OCI-LY7 (cell line): Measurements from ENCODE around the gene LDAH. TPM values are rescaled to one million over a fixed set of nuclear protein-coding genes. Genes with fewer than 3 reads are reported as not detected.

Experiments used
- BruUV-seq: library from RNA; stranded (reverse); fragments of 400-500 nt; replicated peaks from 2 replicates; lab custom pipeline; 2021; lab: Mats Ljungman, UMichigan
- CTCF ChIA-PET: fragments of 300-600 bp; sonication (Branson Sonifier 250); formaldehyde crosslinking; loops from one replicate; lab custom pipeline; 2022; ENCODE audit warnings: antibody characterized with exemption; ENCODE audit not compliant: unreplicated experiment; lab: Charles Lee
- POLR2A ChIA-PET: fragments of 300-600 bp; sonication (Branson Sonifier 250); formaldehyde crosslinking; loops from one replicate; lab custom pipeline; 2022; ENCODE audit warnings: antibody characterized with exemption; lab: Charles Lee
- DNase-seq: peaks from one replicate; pipeline ENCODE4 v3.0.0-alpha.2; 2015; ENCODE audit warnings: low spot score
- H2AFZ ChIP-seq: fragments of 200-600 bp; sonication (generic), shearing (Covaris generic); 2 replicates; pipeline ENCODE4 v1.6.1; 2014; ENCODE audit warnings: mild to moderate bottlenecking, antibody characterized with exemption, low read length, moderate library complexity
- H3K27ac ChIP-seq: fragments of 200-600 bp; sonication (generic); 2 replicates; pipeline ENCODE4 v1.5.1; 2014; ENCODE audit warnings: mixed run types, low read depth, mild to moderate bottlenecking, moderate library complexity, low read length, inconsistent platforms; ENCODE audit not compliant: poor library complexity, severe bottlenecking
- H3K36me3 ChIP-seq: fragments of 200-600 bp; sonication (generic); 2 replicates; pipeline ENCODE4 v1.6.1; 2014; ENCODE audit warnings: mild to moderate bottlenecking, antibody characterized with exemption, low read length, moderate library complexity, mixed read lengths; ENCODE audit not compliant: insufficient read depth
- H3K4me1 ChIP-seq: fragments of 200-600 bp; sonication (generic); 2 replicates; pipeline ENCODE4 v1.5.1; 2014; ENCODE audit warnings: mild to moderate bottlenecking, low read length; ENCODE audit not compliant: insufficient read depth, poor library complexity, severe bottlenecking
- H3K4me2 ChIP-seq: fragments of 200-600 bp; sonication (generic); 2 replicates; pipeline ENCODE4 v1.6.1; 2014; ENCODE audit warnings: mild to moderate bottlenecking, low read length
- H3K4me3 ChIP-seq: fragments of 200-600 bp; sonication (generic); 2 replicates; pipeline ENCODE4 v1.5.1; 2014; ENCODE audit warnings: mild to moderate bottlenecking, low read depth, low read length; ENCODE audit not compliant: poor library complexity, severe bottlenecking
- H3K79me2 ChIP-seq: fragments of 200-600 bp; sonication (generic); 2 replicates; pipeline ENCODE4 v1.6.1; 2016; ENCODE audit warnings: low read depth, mild to moderate bottlenecking, low read length, moderate library complexity, mixed read lengths; ENCODE audit not compliant: insufficient read depth
- H3K9me2 ChIP-seq: fragments of 200-600 bp; sonication (generic); 2 replicates; pipeline ENCODE4 v1.6.1; 2016; ENCODE audit warnings: mild to moderate bottlenecking, low read length, mixed read lengths; ENCODE audit not compliant: insufficient read depth
- H3K9me3 ChIP-seq: fragments of 200-600 bp; sonication (generic); 2 replicates; pipeline ENCODE4 v1.6.1; 2014; ENCODE audit warnings: mild to moderate bottlenecking, mixed run types, low read length, mixed read lengths
- H4K20me1 ChIP-seq: fragments of 200-600 bp; sonication (generic); 2 replicates; pipeline ENCODE4 v1.6.1; 2014; ENCODE audit warnings: mild to moderate bottlenecking, antibody characterized with exemption, low read length, moderate library complexity, mixed read lengths; ENCODE audit not compliant: insufficient read depth
- CTCF ChIP-seq: fragments of 200-600 bp; sonication (generic); conservative IDR thresholded peaks from 2 replicates; pipeline ENCODE4 v1.5.1; 2014; ENCODE audit warnings: mild to moderate bottlenecking, antibody characterized with exemption, low read length, moderate library complexity, mixed read lengths
- EZH2phosphoT487 ChIP-seq: fragments of 200-600 bp; sonication (generic); IDR thresholded peaks from 2 replicates; pipeline ENCODE4 v1.6.1; 2018; ENCODE audit warnings: low read depth, borderline replicate concordance, mild to moderate bottlenecking, mixed run types, antibody characterized with exemption, low read length, moderate library complexity, mixed read lengths
- intact Hi-C: fragments of 100-400 bp; cut with micrococcal nuclease; formaldehyde crosslinking; loops from one replicate; pipeline ENCODE4 v1.10.0; 2022; ENCODE audit not compliant: unreplicated experiment
- total RNA-seq, 2 experiments: library from RNA; depleted of rRNA in 1 of 2; stranded (reverse); fragments of >200 nt in 1 of 2; shearing (Covaris generic) in 1 of 2; gene quantifications; 2 replicates each; pipeline ENCODE4 v1.2.3, GENCODE V29; 2014 to 2022

Gene LDAH
- total RNA-seq, 2 experiments from 2014 or later: 21.7 to 38.1 TPM

GRCh38 chr2:20648206-20648605 lies 174.7 kb downstream of the LDAH start:
- Histone ChIP-seq H3K4me2 (no peak overlapping the region), H3K9me3 (no peaks in the 10 kb centered on the region), H2AFZ (no peak overlapping the region), H3K4me1 (peaks cover 15% of the 10 kb centered on the region), H4K20me1 (no peaks in the 10 kb centered on the region), H3K36me3 (no peaks in the 10 kb centered on the region), H3K4me3 (no peak overlapping the region), H3K79me2 (no peaks in the 10 kb centered on the region), H3K27ac (no peak overlapping the region), H3K9me2 (no peaks in the 10 kb centered on the region)
- no peak for TF ChIP-seq CTCF
- TF ChIP-seq EZH2phosphoT487: no peak
- POLR2A ChIA-PET: interaction anchor here (0.6 kb wide), 1 partner anchor 235 kb away, joined by 3 read pairs; no protein-coding TSS in a partner anchor
- no TSS peak for BruUV-seq
- DNase-seq: no peak
- intact Hi-C loops: no loop called here
- CTCF ChIA-PET: interaction anchor here (0.6 kb wide), 1 partner anchor 123 kb away, joined by 3 read pairs; no protein-coding TSS in a partner anchor

- Histone ChIP-seq H3K36me3 (no peaks in the 10 kb centered on the region), H3K4me2 (no peak overlapping the region), H2AFZ (no peak overlapping the region), H3K79me2 (no peaks in the 10 kb centered on the region), H3K4me3 (no peak overlapping the region), H4K20me1 (no peaks in the 10 kb centered on the region), H3K9me2 (no peaks in the 10 kb centered on the region), H3K4me1 (peaks cover 15% of the 10 kb centered on the region), H3K27ac (no peak overlapping the region), H3K9me3 (no peaks in the 10 kb centered on the region)
- ChIA-PET CTCF (no interaction called here), POLR2A (no interaction called here)
- TF ChIP-seq EZH2phosphoT487 (no peak), CTCF (no peak)
- no TSS peak for BruUV-seq
- DNase-seq: no peak
- intact Hi-C loops: no loop called here
These were observed 175.2 kb downstream of the LDAH start for GRCh38 chr2:20647738-20648137.

- no peak for DNase-seq
- POLR2A ChIA-PET: no interaction called here
- Histone ChIP-seq H3K4me1 (peaks cover 15% of the 10 kb centered on the region), H3K79me2 (no peaks in the 10 kb centered on the region), H2AFZ (no peak overlapping the region), H3K27ac (no peak overlapping the region), H3K9me3 (no peaks in the 10 kb centered on the region), H3K4me2 (no peak overlapping the region), H3K36me3 (no peaks in the 10 kb centered on the region), H3K9me2 (no peaks in the 10 kb centered on the region), H3K4me3 (no peak overlapping the region), H4K20me1 (no peaks in the 10 kb centered on the region)
- CTCF ChIA-PET: interaction anchor here (0.6 kb wide), 1 partner anchor 25 kb away, joined by 8 read pairs; no protein-coding TSS in a partner anchor
- intact Hi-C loops: no loop called here
- TF ChIP-seq EZH2phosphoT487: no peak
- no peak for TF ChIP-seq CTCF
- BruUV-seq: no TSS peak
These were observed 175.7 kb downstream of the LDAH start for GRCh38 chr2:20647211-20647610.
